ENCODE measurements around the gene PPBP. TPM values are rescaled to one million over a fixed set of nuclear protein-coding genes. Genes with fewer than 3 reads are reported as not detected.

Gene PPBP
- polyA plus RNA-seq, 1 donor from 2014 or later: not detected

GRCh38 chr4:73970011-73970410 lies 18.0 kb downstream of the PPBP start:
- H3K4me3 ChIP-seq (ENCODE audit: low read length): no peak overlapping the region
- TF ChIP-seq REST (IDR thresholded peaks at IDR 0.05; ENCODE audit: borderline replicate concordance) (no peak), POLR2AphosphoS5 (IDR thresholded peaks at IDR 0.05) (no peak), CTCF (IDR thresholded peaks at IDR 0.05; ENCODE audit: poor library complexity, severe bottlenecking) (no peak), TAF1 (IDR thresholded peaks at IDR 0.05; ENCODE audit: low read depth) (no peak), MXI1 (conservative IDR thresholded peaks at IDR 0.05; ENCODE audit: poor library complexity, severe bottlenecking) (no peak), SMC3 (conservative IDR thresholded peaks at IDR 0.05; ENCODE audit: poor library complexity) (no peak), EP300 (conservative IDR thresholded peaks at IDR 0.05; ENCODE audit: poor library complexity, severe bottlenecking) (no peak), RAD21 (conservative IDR thresholded peaks at IDR 0.05) (no peak), EZH2 (IDR thresholded peaks at IDR 0.05; ENCODE audit: borderline replicate concordance, insufficient read depth, low read length, poor library complexity, severe bottlenecking) (no peak)

GRCh38 chr4:73967866-73968265 lies 20.1 kb downstream of the PPBP start:
- H3K79me2 ChIP-seq (replicated peaks; ENCODE audit: insufficient read depth, low read length): no peaks in the 10 kb centered on the region
- no peaks in the 10 kb centered on the region for H3K36me3 ChIP-seq (ENCODE audit: insufficient read depth, low read length)
- TF ChIP-seq REST (IDR thresholded peaks at IDR 0.05; ENCODE audit: borderline replicate concordance) (no peak), TAF1 (IDR thresholded peaks at IDR 0.05; ENCODE audit: low read depth) (no peak), EP300 (conservative IDR thresholded peaks at IDR 0.05; ENCODE audit: poor library complexity, severe bottlenecking) (no peak), POLR2AphosphoS5 (IDR thresholded peaks at IDR 0.05) (no peak), EZH2 (IDR thresholded peaks at IDR 0.05; ENCODE audit: borderline replicate concordance, insufficient read depth, low read length, poor library complexity, severe bottlenecking) (no peak), CTCF (IDR thresholded peaks at IDR 0.05; ENCODE audit: poor library complexity, severe bottlenecking) (no peak), SMC3 (conservative IDR thresholded peaks at IDR 0.05; ENCODE audit: poor library complexity) (no peak), RAD21 (conservative IDR thresholded peaks at IDR 0.05) (no peak), MXI1 (conservative IDR thresholded peaks at IDR 0.05; ENCODE audit: poor library complexity, severe bottlenecking) (no peak)
- no peaks in the 10 kb centered on the region for H3K9me2 ChIP-seq (ENCODE audit: insufficient read depth, low read length)
- H3K4me2 ChIP-seq (ENCODE audit: low read length): no peak overlapping the region
- H3K9ac ChIP-seq (ENCODE audit: low read length): no peak overlapping the region
- H3K4me3 ChIP-seq (ENCODE audit: low read length): no peak overlapping the region
- H3K27ac ChIP-seq (ENCODE audit: low read length): no peak overlapping the region
- H2AFZ ChIP-seq (ENCODE audit: low read depth, low read length): no peak overlapping the region
- H4K20me1 ChIP-seq (ENCODE audit: insufficient read depth): no peaks in the 10 kb centered on the region
- H3F3A ChIP-seq (ENCODE audit: insufficient read depth, low read length, poor library complexity, severe bottlenecking): no peaks in the 10 kb centered on the region
- H3K27me3 ChIP-seq (ENCODE audit: insufficient read depth, low read depth, low read length): no peaks in the 10 kb centered on the region
- H3K9me3 ChIP-seq (ENCODE audit: low read length): no peaks in the 10 kb centered on the region

More at GRCh38 chr4:73970011-73970410, 18.0 kb downstream of the PPBP start:
- Histone ChIP-seq H3K27ac (ENCODE audit: low read length) (no peak overlapping the region), H3K9me2 (ENCODE audit: insufficient read depth, low read length) (no peaks in the 10 kb centered on the region), H3K79me2 (replicated peaks; ENCODE audit: insufficient read depth, low read length) (no peaks in the 10 kb centered on the region), H3K4me2 (ENCODE audit: low read length) (no peak overlapping the region), H3K9ac (ENCODE audit: low read length) (no peak overlapping the region), H3K27me3 (ENCODE audit: insufficient read depth, low read depth, low read length) (no peaks in the 10 kb centered on the region), H4K20me1 (ENCODE audit: insufficient read depth) (no peaks in the 10 kb centered on the region), H3F3A (ENCODE audit: insufficient read depth, low read length, poor library complexity, severe bottlenecking) (no peaks in the 10 kb centered on the region), H3K36me3 (ENCODE audit: insufficient read depth, low read length) (no peaks in the 10 kb centered on the region), H2AFZ (ENCODE audit: low read depth, low read length) (no peak overlapping the region), H3K9me3 (ENCODE audit: low read length) (no peaks in the 10 kb centered on the region)
